Thyroid gland (tissue), 4 donors: ENCODE measurements around the gene DNM3.

Experiments
- POLR2A ChIP-seq, 2 donors: fragments of 450-650 bp; IDR thresholded peaks; one replicate each; pipeline ENCODE4 v1.6.1; 2017; ENCODE audit warnings: antibody characterized with exemption in 2 of 2, mild to moderate bottlenecking in 2 of 2, moderate library complexity in 1 of 2
- TF ChIP-seq, protein P1 (sequence below), 6 experiments: fragments of 200-600 bp in 3 of 6; fragments of 450-650 bp in 3 of 6; sonication (generic) in 3 of 6; IDR thresholded peaks; one replicate each; pipeline ENCODE4 v1.5.1; 2016 to 2019; ENCODE audit warnings: antibody characterized with exemption in 6 of 6, mild to moderate bottlenecking in 2 of 6, inconsistent platforms in 1 of 6, moderate library complexity in 1 of 6

DNA sequence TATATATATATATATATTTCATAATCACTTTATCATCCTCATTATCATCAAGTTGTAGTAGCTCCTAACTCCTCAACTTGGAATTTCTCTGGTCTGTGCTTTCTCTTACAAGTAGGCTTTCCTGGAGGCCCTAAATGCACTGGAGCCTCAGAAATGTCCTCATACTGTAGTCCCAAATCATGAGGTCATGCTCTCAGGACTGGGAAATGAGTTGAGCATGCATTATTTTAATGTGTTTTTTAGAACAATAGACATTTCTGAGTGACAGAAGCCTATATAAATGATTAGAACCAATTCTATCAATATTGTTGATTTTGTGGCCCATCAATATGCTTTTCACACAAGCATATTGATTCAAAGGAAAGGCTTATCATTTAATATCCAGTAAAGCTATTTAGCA, 536.3 kb downstream of the DNM3 start:
- TF ChIP-seq POLR2A (IDR thresholded peaks at IDR 0.05) = no peak
- TF ChIP-seq, protein P1, sequence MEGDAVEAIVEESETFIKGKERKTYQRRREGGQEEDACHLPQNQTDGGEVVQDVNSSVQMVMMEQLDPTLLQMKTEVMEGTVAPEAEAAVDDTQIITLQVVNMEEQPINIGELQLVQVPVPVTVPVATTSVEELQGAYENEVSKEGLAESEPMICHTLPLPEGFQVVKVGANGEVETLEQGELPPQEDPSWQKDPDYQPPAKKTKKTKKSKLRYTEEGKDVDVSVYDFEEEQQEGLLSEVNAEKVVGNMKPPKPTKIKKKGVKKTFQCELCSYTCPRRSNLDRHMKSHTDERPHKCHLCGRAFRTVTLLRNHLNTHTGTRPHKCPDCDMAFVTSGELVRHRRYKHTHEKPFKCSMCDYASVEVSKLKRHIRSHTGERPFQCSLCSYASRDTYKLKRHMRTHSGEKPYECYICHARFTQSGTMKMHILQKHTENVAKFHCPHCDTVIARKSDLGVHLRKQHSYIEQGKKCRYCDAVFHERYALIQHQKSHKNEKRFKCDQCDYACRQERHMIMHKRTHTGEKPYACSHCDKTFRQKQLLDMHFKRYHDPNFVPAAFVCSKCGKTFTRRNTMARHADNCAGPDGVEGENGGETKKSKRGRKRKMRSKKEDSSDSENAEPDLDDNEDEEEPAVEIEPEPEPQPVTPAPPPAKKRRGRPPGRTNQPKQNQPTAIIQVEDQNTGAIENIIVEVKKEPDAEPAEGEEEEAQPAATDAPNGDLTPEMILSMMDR (IDR thresholded peaks at IDR 0.05) = no peak
